ENCODE data around the gene ANXA6.

DNA sequence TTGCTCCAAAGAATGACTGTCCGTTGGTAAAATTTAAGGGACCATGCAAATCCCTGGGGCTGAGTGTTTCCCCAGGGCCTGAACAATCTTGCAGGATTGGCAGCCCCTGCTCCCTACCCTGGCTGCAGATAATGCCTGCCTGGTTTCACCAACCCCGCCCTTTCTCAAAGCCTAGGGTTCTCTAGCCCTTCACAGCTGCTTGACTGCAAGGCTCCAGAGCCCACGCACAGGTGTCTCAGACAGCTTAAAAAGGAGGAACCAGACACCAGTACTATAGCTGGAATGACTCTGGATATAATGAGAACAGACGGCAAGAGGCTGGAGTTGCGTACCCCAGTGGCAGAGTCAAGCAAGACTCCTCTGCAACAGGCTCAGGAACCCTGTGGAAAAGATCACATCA lies 51.5 kb downstream of the ANXA6 start:
- TF ChIP-seq YY1 (IDR thresholded peaks at IDR 0.05; ENCODE audit: insufficient read depth, insufficient read length) (no peak), ZNF274 (IDR thresholded peaks at IDR 0.05; ENCODE audit: low read depth, low read length) (no peak), SUZ12 (IDR thresholded peaks at IDR 0.05; ENCODE audit: extremely low read depth, insufficient read depth, insufficient read length) (no peak)

All from NT2/D1 (cell line).